GM23338 (cell line): ENCODE results near the gene RNF130. TPM values are rescaled to one million over a fixed set of nuclear protein-coding genes. Genes with fewer than 3 reads are reported as not detected.

ENCODE experiments used
- ATAC-seq: fragments of 200-7000 bp; cut with Tn5 transposase; 3 replicates; pipeline ENCODE4 v1.9.1; 2020
- DNase-seq: peaks from one replicate; pipeline ENCODE4 v3.0.0-alpha.2; 2015; ENCODE audit warnings: low spot score
- H2AFZ ChIP-seq: fragments of 200-600 bp; sonication (generic); 2 replicates; pipeline ENCODE4 v1.8.0; 2016; ENCODE audit warnings: antibody characterized with exemption, mild to moderate bottlenecking, moderate library complexity
- H3F3A ChIP-seq: fragments of 200-600 bp; sonication (generic); replicated peaks from 2 replicates; pipeline ENCODE4 v1.8.0; 2017; ENCODE audit warnings: antibody characterized with exemption, mixed run types, low read depth
- H3K27ac ChIP-seq: fragments of 200-600 bp; sonication (generic); 2 replicates; pipeline ENCODE4 v1.6.1; 2016; ENCODE audit warnings: low read depth
- H3K27me3 ChIP-seq: fragments of 200-600 bp; sonication (generic); 2 replicates; pipeline ENCODE4 v1.8.0; 2016; ENCODE audit warnings: mild to moderate bottlenecking, mixed run types, moderate library complexity; ENCODE audit not compliant: insufficient read depth
- H3K36me3 ChIP-seq: fragments of 200-600 bp; sonication (generic); 2 replicates; pipeline ENCODE4 v1.8.0; 2016; ENCODE audit warnings: mild to moderate bottlenecking; ENCODE audit not compliant: insufficient read depth
- H3K4me1 ChIP-seq: fragments of 200-600 bp; sonication (generic); 2 replicates; pipeline ENCODE4 v1.8.0; 2016; ENCODE audit warnings: mild to moderate bottlenecking, moderate library complexity; ENCODE audit not compliant: insufficient read depth
- H3K4me2 ChIP-seq: fragments of 200-600 bp; sonication (generic); 2 replicates; pipeline ENCODE4 v1.7.1; 2017; ENCODE audit warnings: mixed run types
- H3K4me3 ChIP-seq: fragments of 200-600 bp; sonication (generic); 2 replicates; pipeline ENCODE4 v1.6.1; 2016; ENCODE audit warnings: mixed run types
- H3K79me2 ChIP-seq: fragments of 200-600 bp; sonication (generic); replicated peaks from 2 replicates; pipeline ENCODE4 v1.8.0; 2017; ENCODE audit warnings: mild to moderate bottlenecking; ENCODE audit not compliant: insufficient read depth
- H3K9me2 ChIP-seq: fragments of 200-600 bp; sonication (generic); 2 replicates; pipeline ENCODE4 v1.8.0; 2017; ENCODE audit not compliant: insufficient read depth
- H4K20me1 ChIP-seq: fragments of 200-600 bp; sonication (generic); replicated peaks from 2 replicates; pipeline ENCODE4 v1.8.0; 2017; ENCODE audit warnings: mild to moderate bottlenecking; ENCODE audit not compliant: insufficient read depth
- H3K27ac Mint-ChIP-seq: 2 replicates; pipeline ENCODE4 v1.8.0; 2020; ENCODE audit warnings: inconsistent platforms, mild to moderate bottlenecking, moderate library complexity, mixed read lengths
- H3K27me3 Mint-ChIP-seq: 3 replicates; pipeline ENCODE4 v1.8.0; 2022; ENCODE audit warnings: low read depth, mild to moderate bottlenecking, moderate library complexity, mixed read lengths, inconsistent platforms; ENCODE audit not compliant: insufficient read depth, poor library complexity
- H3K36me3 Mint-ChIP-seq: 3 replicates; pipeline ENCODE4 v1.8.0; 2021; ENCODE audit warnings: low read depth, mild to moderate bottlenecking, inconsistent platforms, moderate library complexity, mixed read lengths
- H3K4me1 Mint-ChIP-seq: 3 replicates; pipeline ENCODE4 v1.8.0; 2020; ENCODE audit warnings: mild to moderate bottlenecking, inconsistent platforms, mixed read lengths
- H3K4me3 Mint-ChIP-seq: 3 replicates; pipeline ENCODE4 v1.8.0; 2021; ENCODE audit warnings: moderate library complexity, mild to moderate bottlenecking, inconsistent platforms, mixed read lengths
- H3K9me3 Mint-ChIP-seq: 3 replicates; pipeline ENCODE4 v1.8.0; 2020; ENCODE audit warnings: moderate library complexity, mild to moderate bottlenecking, inconsistent platforms, mixed read lengths
- CREB1 ChIP-seq: fragments of 250-450 bp; sonication (Bioruptor Pico); IDR thresholded peaks from 2 replicates; pipeline ENCODE4 v1.5.0; 2020; ENCODE audit warnings: low read depth, mild to moderate bottlenecking, moderate library complexity
- CTCF ChIP-seq, 2 experiments: fragments of 200-600 bp in 1 of 2; sonication (generic) in 1 of 2; conservative IDR thresholded peaks; 2 replicates each; pipeline versions ENCODE4 v1.5.1 to v1.6.1; 2016 to 2017; ENCODE audit warnings: antibody characterized with exemption in 2 of 2, low read depth in 2 of 2, mild to moderate bottlenecking in 2 of 2, moderate library complexity in 1 of 2
- ETS1 ChIP-seq: IDR thresholded peaks from 2 replicates; pipeline ENCODE4 v1.6.1; 2016; ENCODE audit warnings: antibody characterized with exemption
- EZH2 ChIP-seq: fragments of 200-600 bp; sonication (generic); IDR thresholded peaks from one replicate; pipeline ENCODE4 v1.8.0; 2017; ENCODE audit warnings: antibody characterized with exemption, mild to moderate bottlenecking, low read depth; ENCODE audit not compliant: unreplicated experiment
- EZH2phosphoT487 ChIP-seq: fragments of 200-600 bp; sonication (generic); IDR thresholded peaks from one replicate; pipeline ENCODE4 v1.8.1; 2018; ENCODE audit warnings: antibody characterized with exemption; ENCODE audit not compliant: unreplicated experiment
- JUNB ChIP-seq: IDR thresholded peaks from one replicate; pipeline ENCODE4 v1.6.1; 2016; ENCODE audit warnings: antibody characterized with exemption; ENCODE audit not compliant: unreplicated experiment
- NANOG ChIP-seq: IDR thresholded peaks from 2 replicates; pipeline ENCODE4 v1.6.1; 2016; ENCODE audit warnings: antibody characterized with exemption, borderline replicate concordance
- REST ChIP-seq: IDR thresholded peaks from one replicate; pipeline ENCODE4 v1.6.1; 2018; ENCODE audit warnings: antibody characterized with exemption; ENCODE audit not compliant: unreplicated experiment
- ZNF114 ChIP-seq: fragments of 250-450 bp; sonication (Bioruptor Pico); IDR thresholded peaks from 2 replicates; pipeline ENCODE4 v1.5.0; 2020; ENCODE audit warnings: mild to moderate bottlenecking, moderate library complexity
- ZNF331 ChIP-seq: fragments of 250-450 bp; sonication (Bioruptor Pico); IDR thresholded peaks from 2 replicates; pipeline ENCODE4 v1.5.0; 2020; ENCODE audit warnings: low read depth, mild to moderate bottlenecking, moderate library complexity
- polyA plus RNA-seq: library from polyadenylated mRNA; unstranded; fragments of >200 nt; fragmentation: Nextera tagmentation; extraction: Ambion mirVana; gene quantifications from 2 replicates; pipeline ENCODE4 v1.2.1, GENCODE V29; 2016
- total RNA-seq: library from RNA; depleted of rRNA; stranded (reverse); fragments of >200 nt; shearing (Covaris generic); gene quantifications from 2 replicates; pipeline ENCODE4 v1.2.3, GENCODE V29; 2014

Gene RNF130
- total and polyA plus RNA-seq, 2 experiments from 2014 or later: 60.1 to 97.3 TPM

- Mint-ChIP-seq H3K27me3 (peaks cover 25% of the 10 kb centered on the region), H3K27ac (0 out of 2 replicates have a peak overlapping the region, but pooled peaks have one; percentile 98), H3K4me3 (no peak overlapping the region), H3K36me3 (peaks cover 34% of the 10 kb centered on the region), H3K9me3 (peaks cover 38% of the 10 kb centered on the region), H3K4me1 (peaks cover 41% of the 10 kb centered on the region)
- Histone ChIP-seq H3K4me1 (peaks cover 39% of the 10 kb centered on the region), H4K20me1 (no peaks in the 10 kb centered on the region), H3K27ac (peak overlapping the region; percentile 96; the same call in 1 of the 2 replicates), H3K27me3 (no peaks in the 10 kb centered on the region), H3K4me2 (no peak overlapping the region), H2AFZ (no peak overlapping the region), H3K79me2 (no peaks in the 10 kb centered on the region), H3K9me2 (0 out of 2 replicates have a peak, but pooled peaks cover 3% of the 10 kb centered on the region), H3K4me3 (no peak overlapping the region), H3F3A (peaks cover 21% of the 10 kb centered on the region), H3K36me3 (no peaks in the 10 kb centered on the region; the same call in 1 of the 2 replicates)
- ATAC-seq (no peak), DNase-seq (no peak)
- TF ChIP-seq ETS1 (no peak), CREB1 (CRISPR knock-in tag) (no peak), EZH2 (no peak)
Measured at GRCh38 chr5:180081481-180081880, 9.9 kb upstream of the RNF130 start.

- Histone ChIP-seq H2AFZ (no peak overlapping the region), H3F3A (peaks cover 21% of the 10 kb centered on the region), H3K27ac (no peak overlapping the region), H3K36me3 (no peaks in the 10 kb centered on the region; the same call in 1 of the 2 replicates), H3K9me2 (0 out of 2 replicates have a peak, but pooled peaks cover 3% of the 10 kb centered on the region), H3K4me1 (peaks cover 33% of the 10 kb centered on the region), H3K4me2 (no peak overlapping the region), H4K20me1 (no peaks in the 10 kb centered on the region), H3K79me2 (no peaks in the 10 kb centered on the region), H3K27me3 (no peaks in the 10 kb centered on the region), H3K4me3 (no peak overlapping the region)
- H3K4me1 Mint-ChIP-seq: peaks cover 37% of the 10 kb centered on the region
- H3K9me3 Mint-ChIP-seq: peaks cover 36% of the 10 kb centered on the region
- peaks cover 25% of the 10 kb centered on the region for H3K27me3 Mint-ChIP-seq
- H3K36me3 Mint-ChIP-seq: peaks cover 34% of the 10 kb centered on the region
- no peak overlapping the region for H3K27ac Mint-ChIP-seq
- no peak overlapping the region for H3K4me3 Mint-ChIP-seq
- DNase-seq: no peak
- no peak for ATAC-seq
- TF ChIP-seq NANOG (no peak), ETS1 (no peak), CTCF (conservative IDR thresholded peaks at IDR 0.05; ENCODE audit: low read depth in 2 of 2) (no peak), ZNF114 (CRISPR knock-in tag) (no peak), JUNB (no peak), REST (no peak), ZNF331 (CRISPR knock-in tag) (no peak), EZH2phosphoT487 (no peak), CREB1 (CRISPR knock-in tag) (no peak)
Measured at GRCh38 chr5:180080486-180081280, 9.1 kb upstream of the RNF130 start.
